Calu3 (cell line): ENCODE data around the gene LNX2. TPM values are rescaled to one million over a fixed set of nuclear protein-coding genes. Genes with fewer than 3 reads are reported as not detected.

Experiments
- BruUV-seq: library from RNA; stranded (reverse); fragments of 400-500 nt; replicated peaks from 2 replicates; lab custom pipeline; 2021; lab: Mats Ljungman, UMichigan
- CTCF ChIA-PET: fragments of 300-600 bp; sonication (Branson Sonifier 250); formaldehyde crosslinking; loops from one replicate; lab custom pipeline; 2022; ENCODE audit warnings: antibody characterized with exemption; lab: Charles Lee
- DNase-seq: peaks from one replicate; pipeline ENCODE4 v3.0.0; 2022
- H3K27ac Mint-ChIP-seq: one replicate; pipeline ENCODE4 v1.8.0; 2022; ENCODE audit warnings: mixed read lengths; ENCODE audit not compliant: unreplicated experiment
- H3K27me3 Mint-ChIP-seq: one replicate; pipeline ENCODE4 v1.8.0; 2022; ENCODE audit warnings: mixed read lengths; ENCODE audit not compliant: unreplicated experiment
- H3K36me3 Mint-ChIP-seq: one replicate; pipeline ENCODE4 v1.8.0; 2022; ENCODE audit warnings: mild to moderate bottlenecking, moderate library complexity, mixed read lengths; ENCODE audit not compliant: insufficient read depth, unreplicated experiment
- H3K4me1 Mint-ChIP-seq: one replicate; pipeline ENCODE4 v1.8.0; 2022; ENCODE audit warnings: mild to moderate bottlenecking, low read depth, mixed read lengths; ENCODE audit not compliant: unreplicated experiment
- H3K4me3 Mint-ChIP-seq: one replicate; pipeline ENCODE4 v1.8.0; 2022; ENCODE audit warnings: mild to moderate bottlenecking, low read depth, moderate library complexity, mixed read lengths; ENCODE audit not compliant: unreplicated experiment
- H3K9me3 Mint-ChIP-seq: one replicate; pipeline ENCODE4 v1.8.0; 2022; ENCODE audit warnings: low read depth, mixed read lengths; ENCODE audit not compliant: unreplicated experiment
- CTCF ChIP-seq: fragments of 200-600 bp; IDR thresholded peaks from one replicate; pipeline ENCODE4 v1.8.0; 2022; ENCODE audit warnings: antibody characterized with exemption; ENCODE audit not compliant: unreplicated experiment
- intact Hi-C: fragments of 100-400 bp; cut with micrococcal nuclease; formaldehyde crosslinking; loops from one replicate; pipeline ENCODE4 v1.10.0; 2022; ENCODE audit not compliant: unreplicated experiment
- total RNA-seq: library from RNA; stranded (reverse); gene quantifications from 2 replicates; pipeline ENCODE4 v1.2.3, GENCODE V29; 2022

The LNX2 gene
- total RNA-seq, 1 experiment from 2014 or later = 11.0 TPM

GRCh38 chr13:27605099-27605498 lies 15.2 kb downstream of the LNX2 start:
- intact Hi-C loops = no loop called here
- CTCF ChIA-PET = interaction anchor here (0.7 to 0.9 kb wide), 2 partner anchors 18 to 32 kb away, joined by 3 read pairs; no protein-coding TSS in a partner anchor
- peak overlapping the region; percentile 51 for H3K4me3 Mint-ChIP-seq
- no peaks in the 10 kb centered on the region for H3K36me3 Mint-ChIP-seq
- no peaks in the 10 kb centered on the region for H3K9me3 Mint-ChIP-seq
- no peaks in the 10 kb centered on the region for H3K27me3 Mint-ChIP-seq
- peaks cover 44% of the 10 kb centered on the region for H3K4me1 Mint-ChIP-seq
- DNase-seq = no peak
- H3K27ac Mint-ChIP-seq = peak overlapping the region; percentile 47
- BruUV-seq = no TSS peak
- TF ChIP-seq CTCF = no peak

- BruUV-seq = no TSS peak
- no peak for DNase-seq
- Mint-ChIP-seq H3K4me1 (peaks cover 30% of the 10 kb centered on the region), H3K4me3 (no peak overlapping the region), H3K36me3 (no peaks in the 10 kb centered on the region), H3K27me3 (no peaks in the 10 kb centered on the region), H3K27ac (no peak overlapping the region), H3K9me3 (no peaks in the 10 kb centered on the region)
- no peak for TF ChIP-seq CTCF
- intact Hi-C loops = no loop called here
- CTCF ChIA-PET = interaction anchor here (0.7 kb wide), 1 partner anchor 95 kb away, joined by 3 read pairs; no protein-coding TSS in a partner anchor
Observed at GRCh38 chr13:27601803-27602202, 18.5 kb downstream of the LNX2 start.

GRCh38 chr13:27601208-27601607 lies 19.1 kb downstream of the LNX2 start:
- TF ChIP-seq CTCF = no peak
- Mint-ChIP-seq H3K9me3 (no peaks in the 10 kb centered on the region), H3K4me3 (no peak overlapping the region), H3K27ac (no peak overlapping the region), H3K4me1 (peaks cover 24% of the 10 kb centered on the region), H3K27me3 (no peaks in the 10 kb centered on the region), H3K36me3 (no peaks in the 10 kb centered on the region)
- intact Hi-C loops = no loop called here
- BruUV-seq = no TSS peak
- no peak for DNase-seq
- CTCF ChIA-PET = no interaction called here

- TF ChIP-seq CTCF = no peak
- H3K27me3 Mint-ChIP-seq = no peaks in the 10 kb centered on the region
- H3K9me3 Mint-ChIP-seq = no peaks in the 10 kb centered on the region
- intact Hi-C loops = no loop called here
- no peaks in the 10 kb centered on the region for H3K36me3 Mint-ChIP-seq
- H3K4me1 Mint-ChIP-seq = peaks cover 19% of the 10 kb centered on the region
- H3K27ac Mint-ChIP-seq = no peak overlapping the region
- BruUV-seq = no TSS peak
- H3K4me3 Mint-ChIP-seq = no peak overlapping the region
- CTCF ChIA-PET = interaction anchor here (0.6 kb wide), 1 partner anchor 1438 kb away, joined by 3 read pairs; no protein-coding TSS in a partner anchor
- no peak for DNase-seq
Observed at GRCh38 chr13:27600711-27601110, 19.6 kb downstream of the LNX2 start.
